GM18868 (cell line): ENCODE results near the gene PRIMA1.

Experiments used
- ATAC-seq: cut with Tn5 transposase; IDR thresholded peaks from one replicate; pipeline ENCODE4 v1.9.1; 2021; ENCODE audit warnings: mild to moderate bottlenecking, moderate library complexity; ENCODE audit not compliant: unreplicated experiment

The PRIMA1 gene

GRCh38 chr14:93797071-93797470 lies 8.8 kb upstream of the PRIMA1 start:
- no peak for ATAC-seq

GRCh38 chr14:93794756-93795155 lies 6.5 kb upstream of the PRIMA1 start:
- ATAC-seq: no peak

DNA sequence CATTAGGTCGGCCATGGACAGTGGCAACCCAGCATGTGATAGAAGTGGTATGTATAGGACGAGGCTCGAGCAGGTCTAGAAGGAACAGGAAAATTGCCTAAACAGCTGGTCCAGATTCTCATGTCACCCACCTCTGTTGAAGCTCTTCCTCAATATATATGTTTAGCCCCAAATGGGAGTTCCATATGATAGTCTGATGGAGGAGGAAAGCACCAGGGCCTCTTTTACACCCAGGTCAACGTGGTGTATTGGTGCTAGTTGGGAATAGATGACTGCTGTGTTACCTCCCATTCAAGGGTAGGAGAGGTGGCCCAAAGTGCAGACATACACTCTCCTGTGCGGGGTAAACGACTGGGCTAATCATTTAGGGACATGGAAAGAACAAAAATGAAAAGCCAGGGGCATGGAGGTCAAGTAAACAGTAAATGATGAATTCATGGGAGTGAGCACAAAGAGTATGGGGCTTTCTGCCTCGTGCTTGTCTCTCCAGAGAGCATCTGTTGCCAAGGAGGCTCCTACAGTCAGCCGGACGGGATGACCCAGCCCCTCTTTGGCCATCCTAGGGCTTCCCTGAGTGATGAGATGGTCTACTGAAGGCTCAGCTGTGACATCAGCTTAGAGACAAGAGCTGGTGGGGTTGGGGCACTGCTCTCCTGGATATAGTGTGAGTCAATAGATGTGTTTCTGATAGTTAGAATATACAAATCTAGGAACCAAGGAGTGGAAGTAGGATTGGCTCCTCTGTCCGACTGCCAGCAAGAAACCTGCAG lies 5.5 kb upstream of the PRIMA1 start:
- no peak for ATAC-seq

- ATAC-seq: no peak
Observed at GRCh38 chr14:93792391-93792790, 4.1 kb upstream of the PRIMA1 start.

- no peak for ATAC-seq
Observed at GRCh38 chr14:93790966-93791365, 2.7 kb upstream of the PRIMA1 start.

DNA sequence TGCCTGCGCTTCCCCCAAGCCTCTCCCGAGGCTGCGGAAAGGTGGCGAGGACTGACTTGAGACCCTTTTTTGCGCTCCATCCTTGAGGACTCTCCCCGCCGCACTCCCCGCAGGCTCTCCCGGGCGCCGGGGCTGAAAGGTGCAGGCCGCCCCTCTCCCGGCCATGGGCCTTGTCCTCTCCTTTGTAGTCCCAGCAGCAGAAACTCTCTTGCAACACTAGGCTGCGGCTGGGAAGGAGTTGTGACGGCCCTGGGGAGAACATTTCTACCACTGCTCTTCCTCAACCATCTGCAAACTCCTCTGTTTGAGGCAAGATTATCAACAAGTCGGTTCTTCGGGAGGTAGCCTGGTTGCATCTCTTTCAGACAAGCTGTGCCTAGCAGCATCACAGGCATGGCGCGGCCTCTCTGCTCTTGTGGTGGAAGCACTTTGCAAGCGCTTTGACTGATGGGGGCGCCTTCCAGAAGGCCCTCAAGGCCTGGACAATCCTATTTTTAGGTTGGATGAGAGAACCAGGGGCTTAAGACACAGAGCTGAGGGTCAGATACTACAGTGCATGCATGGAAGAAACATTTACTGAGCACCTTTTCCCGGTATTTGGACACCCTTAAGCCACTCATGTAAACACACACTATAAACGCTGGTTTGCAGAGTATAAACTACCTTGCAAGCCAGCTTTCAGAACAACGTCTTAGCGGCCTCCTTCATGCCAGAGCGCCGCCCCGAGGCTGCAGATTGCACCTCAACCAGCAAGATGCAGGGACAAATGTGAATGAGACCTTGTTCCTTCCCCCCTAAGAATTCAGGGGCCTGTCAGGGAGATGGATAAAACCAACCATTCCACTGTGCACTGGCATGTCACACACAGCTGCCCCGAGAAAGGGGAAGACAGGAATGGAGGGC lies 1.2 kb upstream of the PRIMA1 start:
- no peak for ATAC-seq

GRCh38 chr14:93788543-93789227 lies 400 bp upstream of the PRIMA1 start:
- ATAC-seq: no peak

DNA sequence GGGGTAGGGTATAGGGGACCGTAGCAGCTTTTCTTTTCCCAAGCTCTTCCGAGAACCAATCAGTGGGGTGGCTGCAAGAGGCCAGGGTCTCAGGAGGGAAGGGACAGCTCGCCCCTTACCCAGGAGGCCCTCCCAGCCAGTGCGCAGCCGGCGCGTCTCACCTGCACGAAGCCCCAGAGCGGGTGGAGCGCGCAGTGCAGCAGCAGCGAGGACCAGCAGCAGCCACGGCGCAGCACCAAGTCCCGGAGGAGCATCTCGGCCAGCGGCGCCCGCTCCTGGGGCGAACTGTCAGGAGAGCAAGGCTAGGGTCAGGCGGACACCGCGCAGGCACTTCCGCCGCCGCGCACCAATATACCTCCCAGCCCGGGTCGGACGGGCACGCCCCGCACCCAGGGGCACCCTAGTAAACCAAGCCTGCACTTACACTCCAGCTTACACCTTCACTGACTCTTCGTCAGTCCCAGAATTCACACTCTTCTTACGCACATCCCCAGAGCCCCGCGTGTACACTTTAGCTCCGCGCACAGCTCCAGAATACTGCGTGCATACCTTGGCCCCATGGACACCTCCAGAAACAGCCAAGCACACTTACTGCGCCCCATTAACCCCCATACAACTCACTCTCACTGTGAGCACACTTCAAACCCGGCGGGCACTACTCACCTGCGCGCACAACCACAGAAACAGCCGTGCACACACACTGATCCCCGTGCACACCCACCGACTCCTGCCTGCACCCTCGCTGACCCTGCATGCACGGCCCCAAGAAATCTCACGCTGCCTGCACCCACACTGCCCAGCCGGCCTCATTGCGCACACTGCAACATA lies 606 bp downstream of the PRIMA1 start:
- ATAC-seq: no peak

DNA sequence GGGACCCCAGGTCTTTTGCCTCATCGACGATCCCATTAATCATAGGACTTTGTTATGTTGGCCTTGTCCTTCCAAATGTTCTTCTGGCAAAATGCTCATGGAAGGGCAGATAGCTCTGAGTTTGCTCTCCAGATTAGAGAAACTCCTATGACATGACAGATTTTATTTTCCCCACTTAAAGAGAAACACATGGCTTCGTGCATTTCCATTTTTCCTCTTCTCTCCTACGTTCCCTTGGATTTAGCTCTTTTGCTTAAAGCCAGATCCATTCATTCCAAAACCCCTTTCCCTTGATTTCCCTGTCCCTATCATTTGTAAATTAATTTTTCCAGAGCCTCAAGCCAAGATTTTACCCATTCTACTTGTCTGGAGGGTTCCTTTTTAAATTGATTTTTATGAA lies 2.9 kb downstream of the PRIMA1 start:
- no peak for ATAC-seq

GRCh38 chr14:93784878-93785277 lies 3.4 kb downstream of the PRIMA1 start:
- no peak for ATAC-seq

DNA sequence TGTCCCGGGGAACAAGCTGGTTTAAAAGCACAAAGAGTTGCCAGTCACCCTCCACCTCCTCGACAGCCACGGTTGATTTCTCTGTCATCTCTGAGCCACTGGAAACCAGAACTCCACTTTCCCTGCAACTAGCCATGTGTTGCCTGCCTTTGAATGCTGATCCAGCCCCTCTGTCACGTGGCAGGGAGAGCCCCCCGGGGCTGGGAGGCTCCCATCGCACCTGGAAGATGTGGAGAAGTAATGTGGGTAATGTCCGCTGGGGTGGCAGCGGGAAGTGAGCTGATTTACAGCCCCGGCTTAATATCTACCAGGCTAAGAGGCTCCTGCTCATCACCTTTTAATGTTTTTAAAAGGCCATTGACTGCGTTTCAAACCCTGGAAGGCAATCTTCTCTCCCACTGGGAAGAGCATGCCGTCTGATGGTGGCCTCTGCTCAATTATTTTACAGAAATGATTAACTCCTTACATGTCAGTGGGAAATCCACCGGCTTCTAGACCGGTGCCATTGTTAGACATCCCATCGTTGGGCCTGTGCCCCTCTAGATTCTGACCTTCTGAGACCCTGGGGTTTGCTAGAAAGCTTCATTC lies 7.4 kb downstream of the PRIMA1 start:
- ATAC-seq: no peak

DNA sequence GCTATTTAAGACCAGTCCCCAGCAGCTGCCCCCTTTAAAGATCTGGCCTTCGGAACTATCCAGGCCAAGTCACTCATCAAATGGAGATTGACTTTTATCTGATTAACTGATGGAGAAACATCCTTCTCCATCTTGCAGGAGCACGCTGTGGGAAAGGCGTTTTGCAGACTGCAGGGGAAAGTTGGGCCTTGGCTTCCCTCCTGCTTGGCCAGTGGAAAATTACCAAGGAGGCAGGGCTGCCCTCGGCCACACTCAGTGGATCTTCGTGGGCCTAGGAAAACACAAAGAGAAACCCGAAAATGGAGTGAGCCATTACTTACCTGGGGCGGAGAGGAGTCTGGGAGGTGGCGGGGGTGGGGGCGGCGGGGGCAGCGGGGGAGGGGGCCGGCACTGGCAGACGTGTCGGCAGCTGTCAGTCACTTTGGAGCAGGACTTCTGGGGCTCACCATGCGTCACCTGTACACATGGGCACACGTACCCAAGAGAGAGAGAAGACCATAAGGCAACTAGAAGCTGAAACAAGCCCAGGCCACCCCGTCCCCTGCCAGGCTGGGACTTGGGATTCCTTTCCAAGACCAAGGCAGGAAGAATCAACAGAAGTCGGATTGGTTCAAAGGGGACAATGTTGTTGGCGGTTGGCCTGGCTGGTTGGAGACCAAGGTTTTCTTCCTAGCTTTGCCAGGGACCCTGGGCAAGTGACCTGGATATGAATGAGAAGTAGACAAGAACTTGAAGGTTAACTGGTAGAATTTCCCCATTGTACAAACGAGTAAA lies 9.2 kb downstream of the PRIMA1 start:
- no peak for ATAC-seq

GRCh38 chr14:93778453-93778852 lies 9.8 kb downstream of the PRIMA1 start:
- ATAC-seq: no peak

- ATAC-seq: no peak
Observed at GRCh38 chr14:93775744-93776143, 12.5 kb downstream of the PRIMA1 start.

- no peak for ATAC-seq
Observed at GRCh38 chr14:93775158-93775557, 13.1 kb downstream of the PRIMA1 start.

- ATAC-seq: no peak
Observed at GRCh38 chr14:93772263-93772662, 16.0 kb downstream of the PRIMA1 start.

- ATAC-seq: no peak
Observed at GRCh38 chr14:93765970-93766369, 22.3 kb downstream of the PRIMA1 start.

GRCh38 chr14:93765155-93765554 lies 23.1 kb downstream of the PRIMA1 start:
- no peak for ATAC-seq

DNA sequence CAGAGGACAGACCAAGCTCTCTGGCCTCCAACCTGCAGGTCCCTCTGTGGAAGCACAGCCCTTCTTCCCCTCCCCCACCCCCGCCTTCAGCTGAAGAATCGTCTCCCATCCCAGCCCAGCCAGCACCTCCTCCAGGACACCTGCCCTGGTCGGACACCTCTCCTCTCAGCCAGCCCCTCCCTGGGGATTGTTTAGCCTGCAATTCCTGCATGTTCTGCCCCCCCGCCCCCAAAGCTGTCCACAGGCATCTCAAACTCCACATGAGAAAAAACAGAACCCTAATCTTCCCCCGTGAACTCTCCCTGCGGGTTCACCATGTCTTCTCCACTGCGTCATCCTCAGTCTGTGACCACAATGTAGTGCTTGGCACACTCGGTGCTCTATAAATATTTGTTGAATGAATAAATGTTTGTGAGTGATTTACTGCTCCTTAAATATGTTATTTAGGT lies 24.1 kb downstream of the PRIMA1 start:
- no peak for ATAC-seq
